GM12878 (cell line): ENCODE data around the gene WNK1. TPM values are rescaled to one million over a fixed set of nuclear protein-coding genes. Genes with fewer than 3 reads are reported as not detected.

Experiments used
- ATAC-seq: fragments of 200-7000 bp; cut with Tn5 transposase; 3 replicates; pipeline ENCODE4 v1.9.1; 2020; ENCODE audit warnings: mild to moderate bottlenecking, moderate library complexity
- BruUV-seq: library from RNA; stranded (reverse); fragments of 400-500 nt; replicated peaks from 2 replicates; lab custom pipeline; 2021; lab: Mats Ljungman, UMichigan
- CTCF ChIA-PET: fragments of 300-600 bp; sonication (Branson Sonifier 250); formaldehyde crosslinking; extraction: SDS; loops from one replicate; lab custom pipeline; 2021; ENCODE audit warnings: inconsistent platforms; lab: Yijun Ruan, JAX
- POLR2A ChIA-PET: fragments of 350-600 bp; formaldehyde crosslinking; extraction: SDS; loops from one replicate; lab custom pipeline; 2021; ENCODE audit warnings: inconsistent platforms; lab: Charles Lee
- RAD21 ChIA-PET: fragments of 300-600 bp; sonication (Branson Sonifier 250); formaldehyde crosslinking; loops from one replicate; lab custom pipeline; 2023; ENCODE audit warnings: antibody characterized with exemption; ENCODE audit not compliant: unreplicated experiment; lab: Charles Lee
- SMC1A ChIA-PET: fragments of 300-600 bp; sonication (Branson Sonifier 250); formaldehyde crosslinking; loops from one replicate; lab custom pipeline; 2023; ENCODE audit not compliant: unreplicated experiment, uncharacterized antibody; lab: Charles Lee
- DNase-seq: peaks from one replicate; pipeline ENCODE4 v3.0.0-alpha.2; 2011; ENCODE audit warnings: low read depth, low spot score
- FAIRE-seq: peaks from 3 replicates; lab custom pipeline; 2011; peaks lifted over from hg19 to GRCh38; lab: Jason Lieb, UNC
- H2AFZ ChIP-seq: 2 replicates; pipeline ENCODE4 v1.6.0; 2011; ENCODE audit warnings: low read depth, low read length, control low read depth; ENCODE audit not compliant: control insufficient read depth
- H3K27ac ChIP-seq: 2 replicates; pipeline ENCODE4 v1.5.1; 2011; ENCODE audit warnings: control low read depth; ENCODE audit not compliant: control insufficient read depth, insufficient read depth
- H3K27me3 ChIP-seq, 2 experiments: replicated peaks in 1 of 2; 2 replicates each; pipeline versions ENCODE4 v1.6.0 to v1.6.1; 2011; ENCODE audit warnings: low read length in 1 of 2; ENCODE audit not compliant: control insufficient read depth in 2 of 2, insufficient read depth in 2 of 2
- H3K36me3 ChIP-seq, 2 experiments: 2 replicates each; pipeline ENCODE4 v1.5.1; 2011; ENCODE audit warnings: low read length in 1 of 2; ENCODE audit not compliant: control insufficient read depth in 2 of 2, insufficient read depth in 2 of 2
- H3K4me1 ChIP-seq: 2 replicates; pipeline ENCODE4 v1.6.1; 2011; ENCODE audit warnings: mild to moderate bottlenecking, low read length, moderate library complexity, mixed read lengths; ENCODE audit not compliant: control insufficient read depth, insufficient read depth
- H3K4me2 ChIP-seq: 2 replicates; pipeline ENCODE4 v1.6.0; 2011; ENCODE audit warnings: control low read depth; ENCODE audit not compliant: control insufficient read depth, insufficient read depth
- H3K4me3 ChIP-seq: fragments of 200-600 bp; sonication (generic); 2 replicates; pipeline ENCODE4 v1.5.1; 2016
- H3K79me2 ChIP-seq: 2 replicates; pipeline ENCODE4 v1.6.0; 2011; ENCODE audit warnings: low read length; ENCODE audit not compliant: control insufficient read depth, insufficient read depth
- H3K9ac ChIP-seq: 2 replicates; pipeline ENCODE4 v1.8.0; 2011; ENCODE audit warnings: low read length, control low read depth, mixed read lengths; ENCODE audit not compliant: control insufficient read depth, insufficient read depth
- H3K9me3 ChIP-seq: replicated peaks from 3 replicates; pipeline ENCODE4 v1.5.1; 2011; ENCODE audit warnings: mild to moderate bottlenecking, low read length; ENCODE audit not compliant: control insufficient read depth, insufficient read depth
- H4K20me1 ChIP-seq: 2 replicates; pipeline ENCODE4 v1.6.0; 2011; ENCODE audit not compliant: control insufficient read depth, insufficient read depth
- ATF7 ChIP-seq: fragments of 450-650 bp; IDR thresholded peaks from 2 replicates; pipeline ENCODE4 v1.6.1; 2016; ENCODE audit warnings: low read depth, mild to moderate bottlenecking
- BCL3 ChIP-seq: IDR thresholded peaks from 2 replicates; pipeline ENCODE4 v1.6.1; 2011; ENCODE audit warnings: borderline replicate concordance, low read depth, mild to moderate bottlenecking, moderate library complexity, low read length; ENCODE audit not compliant: insufficient read depth, poor library complexity, severe bottlenecking
- EZH2 ChIP-seq: IDR thresholded peaks from 2 replicates; pipeline ENCODE4 v1.6.1; 2012; ENCODE audit warnings: low read depth, mild to moderate bottlenecking, control low read depth, inconsistent platforms, low read length, borderline replicate concordance; ENCODE audit not compliant: control insufficient read depth
- FOXK2 ChIP-seq: fragments of 450-650 bp; IDR thresholded peaks from 2 replicates; pipeline ENCODE4 v1.6.1; 2017; ENCODE audit warnings: mild to moderate bottlenecking, moderate library complexity
- IRF3 ChIP-seq: fragments of 450-650 bp; IDR thresholded peaks from 2 replicates; pipeline ENCODE4 v1.6.1; 2014; ENCODE audit warnings: mild to moderate bottlenecking
- JUNB ChIP-seq: IDR thresholded peaks from 2 replicates; pipeline ENCODE4 v1.6.1; 2016; ENCODE audit warnings: antibody characterized with exemption, mild to moderate bottlenecking
- MTA2 ChIP-seq: fragments of 450-650 bp; IDR thresholded peaks from 2 replicates; pipeline ENCODE4 v1.6.1; 2016; ENCODE audit warnings: low read depth, mild to moderate bottlenecking, moderate library complexity
- MXI1 ChIP-seq: fragments of 150-350 bp; IDR thresholded peaks from 2 replicates; pipeline ENCODE4 v1.6.1; 2011; ENCODE audit warnings: low read depth, mild to moderate bottlenecking, inconsistent platforms, low read length, improper control_type of control experiment
- PBX3 ChIP-seq: IDR thresholded peaks from 2 replicates; pipeline ENCODE4 v1.6.1; 2011; ENCODE audit warnings: mild to moderate bottlenecking, low read depth, low read length, moderate library complexity; ENCODE audit not compliant: insufficient replicate concordance
- RFX5 ChIP-seq: IDR thresholded peaks from 2 replicates; pipeline ENCODE4 v1.6.1; 2011; ENCODE audit warnings: low read depth, low read length, improper control_type of control experiment
- TAF1 ChIP-seq: IDR thresholded peaks from 2 replicates; pipeline ENCODE4 v1.6.1; 2011; ENCODE audit warnings: mild to moderate bottlenecking, low read depth, low read length, borderline replicate concordance
- YBX1 ChIP-seq: fragments of 450-650 bp; IDR thresholded peaks from 2 replicates; pipeline ENCODE4 v1.6.1; 2016; ENCODE audit warnings: antibody characterized with exemption
- ZBTB40 ChIP-seq: fragments of 450-650 bp; IDR thresholded peaks from 2 replicates; pipeline ENCODE4 v1.6.1; 2016; ENCODE audit warnings: mild to moderate bottlenecking, moderate library complexity, borderline replicate concordance
- WGBS: methylation state at CpG from one replicate; pipeline ENCODE4 v1.1.6; 2016; ENCODE audit warnings: low lambda C conversion rate; ENCODE audit not compliant: insufficient replicate concordance, insufficient coverage; ENCODE audit errors: missing lambda C conversion rate; 5-methylcytosine and 5-hydroxymethylcytosine counted together
- in situ Hi-C: fragments of 300-500 bp; cut with MboI; formaldehyde crosslinking; loops from 9 replicates; pipeline ENCODE4 v1.14.3; 2018; ENCODE audit warnings: mixed read lengths
- intact Hi-C: fragments of 100-400 bp; cut with micrococcal nuclease; formaldehyde crosslinking; loops from one replicate; pipeline ENCODE4 v1.14.2; 2022; ENCODE audit not compliant: unreplicated experiment
- polyA plus RNA-seq, 11 experiments: library from polyadenylated mRNA; depleted of rRNA in 4 of 11; unstranded in 6 of 11; stranded (reverse) in 5 of 11; fragments of >200 nt; fragmentation: Nextera tagmentation in 4 of 11; fragmentation: Illumina TruSeq in 1 of 11; extraction: Ambion mirVana in 4 of 11; extraction: Trizol in 1 of 11; gene quantifications; 1 replicate in 1 of 11; 2 replicates in 10 of 11; pipeline versions ENCODE4 v1.2.1 to v1.2.3, GENCODE V29; 2011 to 2016; ENCODE audit warnings: inconsistent platforms in 2 of 11, missing spikeins in 2 of 11, low read depth in 1 of 11
- total RNA-seq, 4 experiments: library from RNA; depleted of rRNA in 3 of 4; stranded (reverse); fragments of >200 nt in 3 of 4; fragmentation: Illumina TruSeq in 1 of 4; extraction: Trizol in 1 of 4; gene quantifications; 2 replicates each; pipeline versions ENCODE4 v1.2.1 to v1.2.3, GENCODE V29; 2013 to 2021

WNK1 gene
- total and polyA plus RNA-seq, 10 of the 15 experiments (the other 5 are each of a cell fraction or from before 2014, with no cell fraction given): 9.6 to 151 (median 86.6) TPM

- TF ChIP-seq JUNB: no peak
- no peak for TF ChIP-seq MTA2
- no peak for TF ChIP-seq YBX1
- no peak for TF ChIP-seq RFX5
- no peak for TF ChIP-seq EZH2
- no peak for TF ChIP-seq FOXK2
- no peak for TF ChIP-seq BCL3
- TF ChIP-seq PBX3: no peak
- no peak for TF ChIP-seq ZBTB40
- no peak for TF ChIP-seq IRF3
- no peak for TF ChIP-seq ATF7
- no peak for TF ChIP-seq MXI1
- TF ChIP-seq TAF1: no peak
- Histone ChIP-seq H3K4me3 (no peak overlapping the region), H3K79me2 (peaks cover 47% of the 10 kb centered on the region), H3K4me1 (no peaks in the 10 kb centered on the region), H3K36me3 (peaks cover 0 to 2% of the 10 kb centered on the region in 2 experiments; a peak in 2 of 4 replicates), H3K4me2 (no peak overlapping the region), H3K27ac (no peak overlapping the region), H3K9me3 (peaks cover 3% of the 10 kb centered on the region; the same call in 2 of the 3 replicates), H4K20me1 (no peaks in the 10 kb centered on the region), H3K9ac (no peak overlapping the region), H2AFZ (no peak overlapping the region), H3K27me3 (no peaks in the 10 kb centered on the region)
- intact Hi-C loops (no loop called here), in situ Hi-C loops (no loop called here)
- DNase-seq (no peak), ATAC-seq (no peak), FAIRE-seq (no peak)
- RAD21 ChIA-PET: no interaction called here
- WGBS: 87% methylated on average over 1 of the region's 1 CpG
- no TSS peak for BruUV-seq
- SMC1A ChIA-PET: no interaction called here
- CTCF ChIA-PET: interaction anchor here (2.8 kb wide), 1 partner anchor 11 kb away, joined by 10 read pairs; no protein-coding TSS in a partner anchor
- POLR2A ChIA-PET: interaction anchor here (1.2 kb wide), 1 partner anchor 27 kb away, joined by 3 read pairs; no protein-coding TSS in a partner anchor
Observed at GRCh38 chr12:851343-851742, 99.0 kb downstream of the WNK1 start.
